ENCODE results near the gene NME2.

- TF ChIP-seq GATA2 (IDR thresholded peaks at IDR 0.05; ENCODE audit: low read depth, low read length) (no peak), GATA3 (IDR thresholded peaks at IDR 0.05; ENCODE audit: low read depth, low read length) (no peak)
These were observed 6.6 kb upstream of the NME2 start for GRCh38 chr17:51159604-51160003.

All from SH-SY5Y (cell line).